Kidney epithelial cell (primary cell): ENCODE results near the gene EFCAB9. TPM values are rescaled to one million over a fixed set of nuclear protein-coding genes. Genes with fewer than 3 reads are reported as not detected.

ENCODE experiments used
- DNase-seq: peaks from one replicate; pipeline ENCODE4 v3.0.0-alpha.2; 2010; ENCODE audit warnings: low read depth
- H3K27me3 ChIP-seq: 2 replicates; pipeline ENCODE4 v1.6.0; 2011; ENCODE audit warnings: low read length; ENCODE audit not compliant: control insufficient read depth, insufficient read depth
- H3K36me3 ChIP-seq: 2 replicates; pipeline ENCODE4 v1.5.1; 2011; ENCODE audit warnings: low read length; ENCODE audit not compliant: control insufficient read depth, insufficient read depth
- H3K4me3 ChIP-seq: 2 replicates; pipeline ENCODE4 v1.5.1; 2011; ENCODE audit warnings: low read depth, mild to moderate bottlenecking, control low read depth, low read length
- CTCF ChIP-seq: IDR thresholded peaks from 2 replicates; pipeline ENCODE4 v1.5.1; 2011; ENCODE audit warnings: mild to moderate bottlenecking, moderate library complexity, low read length, control low read depth, inconsistent platforms; ENCODE audit not compliant: insufficient read depth, poor library complexity, severe bottlenecking
- total RNA-seq: library from RNA; depleted of rRNA; stranded (reverse); fragments of >200 nt; gene quantifications from 2 replicates; pipeline ENCODE4 v1.2.3, GENCODE V29; 2015

Gene EFCAB9
- total RNA-seq: not detected in 2 replicates

DNA sequence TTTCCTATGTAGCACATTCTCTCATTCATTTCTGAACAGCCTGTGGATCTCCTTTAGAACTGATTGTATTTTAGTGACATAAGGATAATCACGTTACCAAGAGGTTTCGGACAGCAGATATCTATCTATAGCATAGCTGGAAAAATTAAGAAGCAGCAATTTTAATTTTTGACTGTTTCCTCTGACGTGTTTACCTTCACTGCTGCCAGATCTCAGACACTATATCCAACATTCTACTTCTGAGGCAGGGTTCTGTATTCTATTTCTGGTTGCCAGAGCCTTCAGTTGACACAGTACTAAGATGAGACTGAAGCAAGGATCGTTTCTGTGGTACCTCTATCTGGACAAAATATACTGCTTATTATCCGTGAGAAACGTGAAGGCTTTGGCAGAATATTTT is at the start of gene EFCAB9:
EFCAB9 (plus strand) TSS at position 301 of the 400 bp plus-strand sequence; CDS start at position 302, 1 bp downstream.
- DNase-seq: no peak
- Histone ChIP-seq H3K27me3 (no peaks in the 10 kb centered on the region), H3K36me3 (no peaks in the 10 kb centered on the region), H3K4me3 (no peak within 1 kb of the TSS)
- no peak for TF ChIP-seq CTCF

DNA sequence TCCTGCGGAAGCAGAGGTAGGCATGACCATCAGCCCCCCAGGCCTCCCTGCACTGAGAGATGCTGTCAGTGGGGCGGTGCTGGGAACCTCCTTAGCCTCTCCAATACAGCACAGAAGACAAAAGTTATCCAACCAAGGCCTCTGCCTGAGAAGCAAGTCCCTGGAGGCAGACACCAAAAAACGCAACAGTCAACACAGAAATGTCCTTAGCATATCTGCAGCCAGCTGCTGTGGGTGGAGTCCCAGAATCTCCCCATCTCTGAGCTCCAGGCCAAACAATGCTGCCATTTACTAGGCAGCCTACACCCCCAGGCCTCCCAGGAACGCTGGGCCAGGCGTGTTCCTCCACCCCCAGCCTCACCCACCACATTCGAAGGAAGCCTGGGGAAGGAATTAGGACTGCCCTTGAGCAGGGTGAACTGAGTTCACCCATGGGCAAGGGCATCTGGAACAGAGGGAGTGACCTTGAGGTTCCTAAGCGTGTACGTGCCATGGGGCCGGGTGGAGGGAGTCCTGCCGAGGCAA is 49.6 kb upstream of the EFCAB9 start:
- DNase-seq: no peak
- Histone ChIP-seq H3K4me3 (no peak overlapping the region), H3K27me3 (no peaks in the 10 kb centered on the region), H3K36me3 (no peaks in the 10 kb centered on the region)
- no peak for TF ChIP-seq CTCF

DNA sequence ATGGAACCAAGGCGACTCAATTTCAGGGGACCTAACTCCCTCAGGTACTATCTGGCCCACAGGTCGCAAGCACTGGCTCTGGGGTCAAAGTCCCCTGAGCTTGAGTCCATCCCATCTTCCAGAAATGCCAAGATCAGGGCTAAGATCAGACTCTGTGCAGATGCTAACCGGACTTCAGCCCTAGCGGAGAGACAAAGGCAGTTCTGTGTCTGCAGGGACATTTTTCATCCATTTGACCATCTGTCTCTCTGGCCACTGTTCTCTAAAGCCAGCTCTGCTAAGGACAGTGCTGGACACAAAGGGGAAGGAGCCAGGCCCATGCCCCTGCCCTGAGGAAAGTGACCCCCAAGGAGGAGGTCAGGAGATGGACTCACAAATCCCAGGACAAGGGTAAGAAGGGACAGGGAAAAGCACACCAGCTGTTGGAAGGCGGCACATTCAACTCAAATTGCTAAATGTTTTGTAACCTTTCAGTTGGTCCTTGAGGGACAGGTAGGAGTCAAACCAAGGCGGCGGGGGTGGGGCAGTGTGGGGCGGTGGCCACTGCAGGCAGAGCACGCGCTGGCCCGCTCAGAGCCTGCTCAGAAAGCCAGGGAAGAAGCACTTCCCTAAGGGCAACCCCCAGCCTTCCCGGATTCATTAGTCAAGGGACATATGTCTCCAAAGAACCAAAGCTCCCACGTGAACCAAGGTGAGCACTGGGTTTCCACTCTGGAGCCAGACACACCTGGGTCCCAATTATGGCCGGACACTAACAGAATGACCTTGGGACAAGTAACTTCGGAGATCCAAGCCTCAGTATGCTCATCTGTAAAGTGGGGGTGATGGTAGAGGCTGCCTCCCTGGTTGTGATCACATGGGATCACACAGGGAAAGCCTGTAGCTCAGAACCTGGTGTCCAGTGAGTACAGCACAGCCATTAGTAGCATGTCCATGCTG is 48.8 kb upstream of the EFCAB9 start:
- no peak for DNase-seq
- Histone ChIP-seq H3K4me3 (no peak overlapping the region), H3K36me3 (no peaks in the 10 kb centered on the region), H3K27me3 (no peaks in the 10 kb centered on the region)
- no peak for TF ChIP-seq CTCF

GRCh38 chr5:172145870-172146747 is 47.9 kb upstream of the EFCAB9 start:
- no peaks in the 10 kb centered on the region for H3K27me3 ChIP-seq
- no peaks in the 10 kb centered on the region for H3K36me3 ChIP-seq
- no peak overlapping the region for H3K4me3 ChIP-seq
- no peak for TF ChIP-seq CTCF
- no peak for DNase-seq

GRCh38 chr5:172146748-172147092 is 47.3 kb upstream of the EFCAB9 start:
- no peak for TF ChIP-seq CTCF
- no peaks in the 10 kb centered on the region for H3K36me3 ChIP-seq
- no peaks in the 10 kb centered on the region for H3K27me3 ChIP-seq
- H3K4me3 ChIP-seq: no peak overlapping the region
- DNase-seq: no peak
